Body of pancreas (tissue), 4 donors: ENCODE measurements around the gene C4orf54. TPM values are rescaled to one million over a fixed set of nuclear protein-coding genes. Genes with fewer than 3 reads are reported as not detected.

ENCODE experiments used
- ATAC-seq: fragments of 150-250 bp; one replicate; pipeline ENCODE4 v1.9.1; 2016
- DNase-seq, 4 donors: peaks; one replicate each; pipeline ENCODE4 v3.0.0-alpha.2; 2019
- H3K27ac ChIP-seq, 4 donors: fragments of 200-600 bp; sonication (generic); 1 replicate in 3 of 4; 2 replicates in 1 of 4; pipeline versions ENCODE4 v1.5.1 to v1.6.1; 2016 to 2019; ENCODE audit warnings: mild to moderate bottlenecking in 1 of 4, mixed read lengths in 1 of 4, moderate library complexity in 1 of 4
- H3K27me3 ChIP-seq, 2 donors: fragments of 200-600 bp; sonication (generic); one replicate each; pipeline ENCODE4 v1.6.0; 2016; ENCODE audit warnings: mild to moderate bottlenecking in 1 of 2
- H3K36me3 ChIP-seq, 2 donors: fragments of 200-600 bp; sonication (generic); replicated peaks in 1 of 2; 2 replicates each; pipeline ENCODE4 v1.5.1; 2016; ENCODE audit warnings: low read depth in 2 of 2; ENCODE audit not compliant: insufficient read depth in 1 of 2
- H3K4me1 ChIP-seq: fragments of 200-600 bp; sonication (generic); one replicate; pipeline ENCODE4 v1.6.0; 2016
- H3K4me3 ChIP-seq, 2 donors: fragments of 200-600 bp; sonication (generic); 1 replicate in 1 of 2; 2 replicates in 1 of 2; pipeline ENCODE4 v1.5.1; 2016 to 2019
- H3K9me3 ChIP-seq, 3 donors: fragments of 200-600 bp; sonication (generic); 1 replicate in 2 of 3; 2 replicates in 1 of 3; pipeline ENCODE4 v1.5.1; 2016
- POLR2A ChIP-seq, 3 donors: fragments of 450-650 bp; IDR thresholded peaks; one replicate each; pipeline ENCODE4 v1.6.1; 2016; ENCODE audit warnings: antibody characterized with exemption in 3 of 3, mild to moderate bottlenecking in 2 of 3
- WGBS, 2 donors: methylation state at CpG; one replicate each; pipeline ENCODE4 v1.1.5; 2017; 5-methylcytosine and 5-hydroxymethylcytosine counted together
- intact Hi-C: fragments of 100-400 bp; cut with DNase I; formaldehyde crosslinking; loops from one replicate; pipeline ENCODE4 v1.15.1; 2023
- total RNA-seq, 2 donors: library from RNA; depleted of rRNA; stranded (reverse); fragments of >200 nt; gene quantifications; one replicate each; pipeline ENCODE4 v1.1.0, GENCODE V29; 2016
- TF ChIP-seq, protein P1 (sequence below), 7 experiments: fragments of 450-650 bp in 4 of 7; fragments of 200-600 bp in 3 of 7; sonication (generic) in 3 of 7; IDR thresholded peaks; one replicate each; pipeline ENCODE4 v1.5.1; 2016 to 2019; ENCODE audit warnings: antibody characterized with exemption in 7 of 7

The C4orf54 gene
- total RNA-seq, 2 donors from 2014 or later, result under 0.01 TPM; not detected in 1

DNA sequence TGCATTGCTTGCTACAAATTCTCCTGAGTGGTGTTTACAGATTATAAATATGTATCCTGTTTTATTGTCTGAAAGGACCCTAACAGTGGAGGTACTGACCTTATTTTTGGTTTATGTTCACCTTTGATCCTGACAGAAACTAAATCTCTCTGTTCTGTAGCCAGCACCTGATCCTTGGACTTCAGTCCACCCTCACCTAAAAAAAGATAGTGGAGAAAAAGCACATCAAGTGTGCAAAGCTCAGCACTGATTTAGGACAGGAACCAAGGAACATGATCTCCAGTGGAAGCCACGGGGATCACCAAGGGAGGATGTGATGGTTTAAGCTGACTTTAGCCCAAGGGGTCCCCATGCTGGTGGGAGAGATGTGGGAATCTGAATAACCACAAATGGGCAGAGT lies 22.3 kb upstream of the C4orf54 start:
- Histone ChIP-seq H3K4me1 (peaks cover 12% of the 10 kb centered on the region), H3K36me3 (no peaks in the 10 kb centered on the region), H3K4me3 (no peak overlapping the region), H3K27ac (no peak overlapping the region), H3K27me3 (no peaks in the 10 kb centered on the region), H3K9me3 (no peaks in the 10 kb centered on the region)
- intact Hi-C loops, result no loop called here
- TF ChIP-seq, protein P1, sequence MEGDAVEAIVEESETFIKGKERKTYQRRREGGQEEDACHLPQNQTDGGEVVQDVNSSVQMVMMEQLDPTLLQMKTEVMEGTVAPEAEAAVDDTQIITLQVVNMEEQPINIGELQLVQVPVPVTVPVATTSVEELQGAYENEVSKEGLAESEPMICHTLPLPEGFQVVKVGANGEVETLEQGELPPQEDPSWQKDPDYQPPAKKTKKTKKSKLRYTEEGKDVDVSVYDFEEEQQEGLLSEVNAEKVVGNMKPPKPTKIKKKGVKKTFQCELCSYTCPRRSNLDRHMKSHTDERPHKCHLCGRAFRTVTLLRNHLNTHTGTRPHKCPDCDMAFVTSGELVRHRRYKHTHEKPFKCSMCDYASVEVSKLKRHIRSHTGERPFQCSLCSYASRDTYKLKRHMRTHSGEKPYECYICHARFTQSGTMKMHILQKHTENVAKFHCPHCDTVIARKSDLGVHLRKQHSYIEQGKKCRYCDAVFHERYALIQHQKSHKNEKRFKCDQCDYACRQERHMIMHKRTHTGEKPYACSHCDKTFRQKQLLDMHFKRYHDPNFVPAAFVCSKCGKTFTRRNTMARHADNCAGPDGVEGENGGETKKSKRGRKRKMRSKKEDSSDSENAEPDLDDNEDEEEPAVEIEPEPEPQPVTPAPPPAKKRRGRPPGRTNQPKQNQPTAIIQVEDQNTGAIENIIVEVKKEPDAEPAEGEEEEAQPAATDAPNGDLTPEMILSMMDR (IDR thresholded peaks at IDR 0.05), result no peak
- no peak for TF ChIP-seq POLR2A (IDR thresholded peaks at IDR 0.05)
- DNase-seq, result no peak
- 79 to 86% methylated on average over 1 of the region's 1 CpG for WGBS, 2 donors
- ATAC-seq, result no peak

DNA sequence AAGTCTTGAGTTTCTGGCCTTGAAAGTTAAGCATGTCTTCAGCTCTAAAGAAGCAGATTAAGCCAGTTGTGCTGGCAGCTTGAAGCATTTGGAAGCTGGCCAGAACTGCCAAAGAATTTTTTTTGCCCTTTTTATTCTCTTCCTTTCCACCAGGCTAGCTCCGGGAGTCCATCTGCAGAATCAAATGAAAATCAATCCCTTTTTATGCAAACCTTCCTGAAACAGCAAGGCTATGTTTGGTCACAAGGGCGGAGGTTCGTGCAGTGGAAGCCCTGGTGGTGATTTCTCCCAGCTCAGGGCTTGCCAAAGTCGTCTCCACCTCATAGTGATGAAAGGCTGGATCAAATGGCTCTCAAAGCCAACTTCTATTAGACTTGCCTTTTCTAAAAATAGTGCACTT lies 21.6 kb upstream of the C4orf54 start:
- peak; percentile 43 to 70 (median 52) for DNase-seq
- Histone ChIP-seq H3K9me3 (no peaks in the 10 kb centered on the region), H3K27ac (no peak overlapping the region), H3K27me3 (no peaks in the 10 kb centered on the region), H3K4me3 (no peak overlapping the region), H3K4me1 (peaks cover 12% of the 10 kb centered on the region), H3K36me3 (no peaks in the 10 kb centered on the region)
- WGBS, 2 donors, result 5 to 13% methylated on average over 4 of the region's 4 CpGs
- TF ChIP-seq POLR2A (IDR thresholded peaks at IDR 0.05), result no peak
- TF ChIP-seq, protein P1 (IDR thresholded peaks at IDR 0.05), result peak in 4 of 7 experiments; percentile 28 to 43 (median 36)
- peak; percentile 81 for ATAC-seq
- intact Hi-C loops, result no loop called here

DNA sequence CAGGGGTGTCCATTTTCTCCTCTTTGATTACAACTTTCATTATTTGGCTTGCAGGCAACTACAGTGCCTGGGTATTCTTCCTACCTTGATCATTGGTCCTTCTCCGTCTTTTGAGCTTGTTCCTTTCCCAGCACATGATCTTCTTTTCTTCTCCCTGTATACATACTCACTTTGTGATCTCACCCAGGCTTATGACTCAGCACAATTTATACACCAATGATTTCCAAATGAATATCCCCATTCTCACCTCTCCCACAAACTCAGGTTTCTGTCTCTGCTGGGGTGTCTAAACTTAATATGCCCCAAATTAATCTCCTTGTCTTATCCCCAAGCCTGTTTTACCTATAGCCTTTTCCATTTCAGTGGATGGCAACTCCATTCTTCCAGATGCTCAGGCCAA lies 19.5 kb upstream of the C4orf54 start:
- DNase-seq (no peak), ATAC-seq (no peak)
- Histone ChIP-seq H3K4me1 (peaks cover 12% of the 10 kb centered on the region), H3K27me3 (no peaks in the 10 kb centered on the region), H3K36me3 (no peaks in the 10 kb centered on the region), H3K27ac (no peak overlapping the region), H3K9me3 (peaks cover 0 to 8% (median 0%) of the 10 kb centered on the region in 3 donors), H3K4me3 (no peak overlapping the region)
- TF ChIP-seq, protein P1 (IDR thresholded peaks at IDR 0.05), result no peak
- TF ChIP-seq POLR2A (IDR thresholded peaks at IDR 0.05), result no peak
- WGBS, 2 donors, result 87% methylated on average over 1 of the region's 1 CpG
- intact Hi-C loops, result no loop called here

DNA sequence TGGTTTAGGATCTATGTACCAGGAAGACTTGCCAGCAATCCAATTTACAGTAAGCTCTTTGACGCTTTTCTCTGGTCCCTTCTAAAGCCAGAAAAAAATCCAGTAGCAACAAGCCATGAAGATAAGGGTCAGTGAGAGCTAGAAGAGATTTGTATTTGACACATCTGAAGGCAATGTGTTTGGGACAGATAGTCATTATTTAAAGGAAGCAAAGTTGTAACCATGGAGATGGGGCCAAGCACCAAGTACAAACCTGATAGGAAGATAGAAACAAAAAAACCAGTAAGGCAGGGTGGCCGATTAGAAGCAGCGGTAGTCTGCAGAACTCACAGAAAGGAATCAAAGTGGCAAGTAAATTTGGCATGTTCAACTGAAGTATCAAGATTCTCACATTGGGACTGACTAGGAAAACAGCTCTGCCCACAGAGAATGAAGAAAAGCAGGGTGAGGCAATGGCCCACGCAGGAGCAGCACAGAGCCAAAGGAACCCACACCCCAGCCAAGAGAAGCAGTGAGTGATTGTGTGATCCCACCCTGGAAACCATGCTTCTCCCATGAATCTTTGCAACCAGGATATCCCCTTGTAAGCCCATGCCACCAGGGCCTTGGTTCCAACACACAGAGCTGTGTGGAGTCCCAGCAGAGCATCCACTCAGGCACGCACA lies 12.9 kb upstream of the C4orf54 start:
- H3K4me1 ChIP-seq, result peaks cover 44% of the 10 kb centered on the region
- 47 to 54% methylated on average over 5 of the region's 5 CpGs for WGBS, 2 donors
- ATAC-seq, result peak; percentile 87
- TF ChIP-seq POLR2A (IDR thresholded peaks at IDR 0.05), result no peak
- TF ChIP-seq, protein P1 (IDR thresholded peaks at IDR 0.05), result no peak
- intact Hi-C loops, result no loop called here
- H3K4me3 ChIP-seq, result no peak overlapping the region
- peak in 3 of 4 donors; percentile 37 to 54 (median 52) for DNase-seq
- H3K36me3 ChIP-seq, result no peaks in the 10 kb centered on the region
- peak overlapping the region in 3 of 4 donors; percentile 17 to 51 (median 50) for H3K27ac ChIP-seq
- no peaks in the 10 kb centered on the region for H3K27me3 ChIP-seq
- peaks cover 0 to 8% (median 0%) of the 10 kb centered on the region in 3 donors for H3K9me3 ChIP-seq

DNA sequence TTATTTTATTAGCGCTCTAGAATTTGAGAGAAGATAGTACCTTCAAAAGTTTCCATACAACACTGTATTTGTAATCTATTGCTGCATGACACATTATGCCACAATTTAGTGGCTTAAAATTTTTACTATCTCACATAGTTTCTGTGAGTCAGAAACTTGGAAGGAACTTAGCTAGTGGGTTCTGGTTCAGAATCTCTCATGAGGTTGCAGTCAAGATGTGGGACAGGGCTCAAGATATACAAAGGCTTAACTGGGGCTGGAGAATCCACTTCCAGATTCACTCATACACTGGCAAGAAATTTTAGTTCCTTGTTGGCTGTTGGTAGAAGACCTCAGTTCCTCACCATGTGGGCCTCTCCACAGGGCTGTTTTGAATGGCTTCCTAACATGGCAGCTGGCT lies 11.5 kb upstream of the C4orf54 start:
- no peaks in the 10 kb centered on the region for H3K36me3 ChIP-seq
- H3K27me3 ChIP-seq, result no peaks in the 10 kb centered on the region
- ATAC-seq, result no peak
- intact Hi-C loops, result no loop called here
- peaks cover 54% of the 10 kb centered on the region for H3K4me1 ChIP-seq
- H3K27ac ChIP-seq, result peak overlapping the region; percentile 11 to 68 (median 47)
- 50 to 51% methylated on average over 1 of the region's 1 CpG for WGBS, 2 donors
- TF ChIP-seq, protein P1 (IDR thresholded peaks at IDR 0.05), result no peak
- TF ChIP-seq POLR2A (IDR thresholded peaks at IDR 0.05), result no peak
- DNase-seq, result no peak
- H3K9me3 ChIP-seq, result peaks cover 0 to 8% (median 0%) of the 10 kb centered on the region in 3 donors
- no peak overlapping the region for H3K4me3 ChIP-seq
